GM12878 (cell line): Measurements from ENCODE around the gene MMD2. TPM values are rescaled to one million over a fixed set of nuclear protein-coding genes. Genes with fewer than 3 reads are reported as not detected.

ENCODE experiments used
- ATAC-seq: fragments of 200-7000 bp; cut with Tn5 transposase; 3 replicates; pipeline ENCODE4 v1.9.1; 2020; ENCODE audit warnings: mild to moderate bottlenecking, moderate library complexity
- BruUV-seq: library from RNA; stranded (reverse); fragments of 400-500 nt; replicated peaks from 2 replicates; lab custom pipeline; 2021; lab: Mats Ljungman, UMichigan
- CTCF ChIA-PET: fragments of 300-600 bp; sonication (Branson Sonifier 250); formaldehyde crosslinking; extraction: SDS; loops from one replicate; lab custom pipeline; 2021; ENCODE audit warnings: inconsistent platforms; lab: Yijun Ruan, JAX
- POLR2A ChIA-PET: fragments of 350-600 bp; formaldehyde crosslinking; extraction: SDS; loops from one replicate; lab custom pipeline; 2021; ENCODE audit warnings: inconsistent platforms; lab: Charles Lee
- RAD21 ChIA-PET: fragments of 300-600 bp; sonication (Branson Sonifier 250); formaldehyde crosslinking; loops from one replicate; lab custom pipeline; 2023; ENCODE audit warnings: antibody characterized with exemption; ENCODE audit not compliant: unreplicated experiment; lab: Charles Lee
- SMC1A ChIA-PET: fragments of 300-600 bp; sonication (Branson Sonifier 250); formaldehyde crosslinking; loops from one replicate; lab custom pipeline; 2023; ENCODE audit not compliant: unreplicated experiment, uncharacterized antibody; lab: Charles Lee
- DNase-seq: peaks from one replicate; pipeline ENCODE4 v3.0.0-alpha.2; 2011; ENCODE audit warnings: low read depth, low spot score
- FAIRE-seq: peaks from 3 replicates; lab custom pipeline; 2011; peaks lifted over from hg19 to GRCh38; lab: Jason Lieb, UNC
- H2AFZ ChIP-seq: 2 replicates; pipeline ENCODE4 v1.6.0; 2011; ENCODE audit warnings: low read depth, low read length, control low read depth; ENCODE audit not compliant: control insufficient read depth
- H3K27ac ChIP-seq: 2 replicates; pipeline ENCODE4 v1.5.1; 2011; ENCODE audit warnings: control low read depth; ENCODE audit not compliant: control insufficient read depth, insufficient read depth
- H3K27me3 ChIP-seq, 2 experiments: replicated peaks in 1 of 2; 2 replicates each; pipeline versions ENCODE4 v1.6.0 to v1.6.1; 2011; ENCODE audit warnings: low read length in 1 of 2; ENCODE audit not compliant: control insufficient read depth in 2 of 2, insufficient read depth in 2 of 2
- H3K36me3 ChIP-seq, 2 experiments: 2 replicates each; pipeline ENCODE4 v1.5.1; 2011; ENCODE audit warnings: low read length in 1 of 2; ENCODE audit not compliant: control insufficient read depth in 2 of 2, insufficient read depth in 2 of 2
- H3K4me1 ChIP-seq: 2 replicates; pipeline ENCODE4 v1.6.1; 2011; ENCODE audit warnings: mild to moderate bottlenecking, low read length, moderate library complexity, mixed read lengths; ENCODE audit not compliant: control insufficient read depth, insufficient read depth
- H3K4me2 ChIP-seq: 2 replicates; pipeline ENCODE4 v1.6.0; 2011; ENCODE audit warnings: control low read depth; ENCODE audit not compliant: control insufficient read depth, insufficient read depth
- H3K4me3 ChIP-seq: fragments of 200-600 bp; sonication (generic); 2 replicates; pipeline ENCODE4 v1.5.1; 2016
- H3K79me2 ChIP-seq: 2 replicates; pipeline ENCODE4 v1.6.0; 2011; ENCODE audit warnings: low read length; ENCODE audit not compliant: control insufficient read depth, insufficient read depth
- H3K9ac ChIP-seq: 2 replicates; pipeline ENCODE4 v1.8.0; 2011; ENCODE audit warnings: low read length, control low read depth, mixed read lengths; ENCODE audit not compliant: control insufficient read depth, insufficient read depth
- H3K9me3 ChIP-seq: replicated peaks from 3 replicates; pipeline ENCODE4 v1.5.1; 2011; ENCODE audit warnings: mild to moderate bottlenecking, low read length; ENCODE audit not compliant: control insufficient read depth, insufficient read depth
- H4K20me1 ChIP-seq: 2 replicates; pipeline ENCODE4 v1.6.0; 2011; ENCODE audit not compliant: control insufficient read depth, insufficient read depth
- BRCA1 ChIP-seq: IDR thresholded peaks from 2 replicates; pipeline ENCODE4 v1.6.1; 2011; ENCODE audit warnings: low read depth, low read length, improper control_type of control experiment
- CHD1 ChIP-seq: IDR thresholded peaks from 2 replicates; pipeline ENCODE4 v1.6.1; 2012; ENCODE audit warnings: low read depth, low read length, improper control_type of control experiment
- CREM ChIP-seq: IDR thresholded peaks from 2 replicates; pipeline ENCODE4 v1.6.1; 2014; ENCODE audit warnings: antibody characterized with exemption, low read depth
- EED ChIP-seq: sonication (generic); IDR thresholded peaks from 2 replicates; pipeline ENCODE4 v1.6.1; 2016; ENCODE audit warnings: antibody characterized with exemption, low read depth
- ETV6 ChIP-seq, 2 experiments: fragments of 450-650 bp in 1 of 2; IDR thresholded peaks in 1 of 2; conservative IDR thresholded peaks in 1 of 2; 2 replicates each; pipeline ENCODE4 v1.6.1; 2014; ENCODE audit warnings: antibody characterized with exemption in 1 of 2, borderline replicate concordance in 1 of 2, low read depth in 1 of 2, mild to moderate bottlenecking in 1 of 2, moderate library complexity in 1 of 2
- NFYB ChIP-seq: IDR thresholded peaks from 2 replicates; pipeline ENCODE4 v1.6.1; 2011; ENCODE audit warnings: low read depth, mild to moderate bottlenecking, low read length, improper control_type of control experiment, moderate library complexity; ENCODE audit not compliant: insufficient read depth
- TCF7 ChIP-seq: IDR thresholded peaks from 2 replicates; pipeline ENCODE4 v1.6.1; 2014; ENCODE audit warnings: antibody characterized with exemption, borderline replicate concordance
- ZZZ3 ChIP-seq: IDR thresholded peaks from 2 replicates; pipeline ENCODE4 v1.6.1; 2011; ENCODE audit warnings: low read depth; ENCODE audit not compliant: control insufficient read depth, insufficient read length
- WGBS: methylation state at CpG from one replicate; pipeline ENCODE4 v1.1.6; 2016; ENCODE audit warnings: low lambda C conversion rate; ENCODE audit not compliant: insufficient replicate concordance, insufficient coverage; ENCODE audit errors: missing lambda C conversion rate; 5-methylcytosine and 5-hydroxymethylcytosine counted together
- in situ Hi-C: fragments of 300-500 bp; cut with MboI; formaldehyde crosslinking; loops from 9 replicates; pipeline ENCODE4 v1.14.3; 2018; ENCODE audit warnings: mixed read lengths
- intact Hi-C: fragments of 100-400 bp; cut with micrococcal nuclease; formaldehyde crosslinking; loops from one replicate; pipeline ENCODE4 v1.14.2; 2022; ENCODE audit not compliant: unreplicated experiment
- polyA plus RNA-seq, 11 experiments: library from polyadenylated mRNA; depleted of rRNA in 4 of 11; unstranded in 6 of 11; stranded (reverse) in 5 of 11; fragments of >200 nt; fragmentation: Nextera tagmentation in 4 of 11; fragmentation: Illumina TruSeq in 1 of 11; extraction: Ambion mirVana in 4 of 11; extraction: Trizol in 1 of 11; gene quantifications; 1 replicate in 1 of 11; 2 replicates in 10 of 11; pipeline versions ENCODE4 v1.2.1 to v1.2.3, GENCODE V29; 2011 to 2016; ENCODE audit warnings: inconsistent platforms in 2 of 11, missing spikeins in 2 of 11, low read depth in 1 of 11
- total RNA-seq, 4 experiments: library from RNA; depleted of rRNA in 3 of 4; stranded (reverse); fragments of >200 nt in 3 of 4; fragmentation: Illumina TruSeq in 1 of 4; extraction: Trizol in 1 of 4; gene quantifications; 2 replicates each; pipeline versions ENCODE4 v1.2.1 to v1.2.3, GENCODE V29; 2013 to 2021
- TF ChIP-seq, protein P1 (sequence below): fragments of 450-650 bp; IDR thresholded peaks from 2 replicates; pipeline ENCODE4 v1.6.1; 2018; ENCODE audit warnings: mild to moderate bottlenecking, low read depth, moderate library complexity; ENCODE audit not compliant: partially characterized antibody

The MMD2 gene
- total and polyA plus RNA-seq, 10 of the 15 experiments (the other 5 are each of a cell fraction or from before 2014, with no cell fraction given): not detected

DNA sequence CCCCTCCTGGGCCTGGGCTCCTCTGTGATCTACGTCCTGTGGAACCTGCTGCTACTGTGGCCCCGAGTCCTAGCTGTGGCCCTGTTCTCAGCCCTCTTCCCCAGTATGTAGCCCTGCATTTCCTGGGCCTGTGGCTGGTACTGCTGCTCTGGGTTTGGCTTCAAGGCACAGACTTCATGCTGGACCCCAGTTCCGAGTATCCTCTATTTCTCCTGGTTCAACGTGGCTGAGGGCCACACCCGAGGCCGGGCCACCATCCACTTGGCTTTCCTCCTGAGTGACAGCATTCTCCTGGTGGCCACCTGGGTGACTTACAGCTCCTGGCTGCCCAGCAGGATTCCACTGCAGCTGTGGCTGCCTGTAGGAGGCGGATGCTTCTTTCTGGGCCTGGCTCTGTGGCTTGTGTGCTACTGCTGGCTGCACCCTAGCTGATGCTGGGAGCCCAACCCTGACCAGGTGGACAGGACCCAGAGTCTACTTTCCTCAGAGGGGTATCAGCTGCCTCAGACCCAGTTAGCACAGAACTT, 37.8 kb upstream of the MMD2 start:
- BruUV-seq: no TSS peak
- ATAC-seq: no peak
- peaks cover 7 to 16% of the 10 kb centered on the region in 2 experiments; a peak in 3 of 4 replicates for H3K36me3 ChIP-seq

More for the DNA sequence above, 37.8 kb upstream of the MMD2 start:
- Histone ChIP-seq H3K27me3 (no peaks in the 10 kb centered on the region), H3K4me1 (peaks cover 4% of the 10 kb centered on the region), H2AFZ (no peak overlapping the region), H4K20me1 (no peaks in the 10 kb centered on the region), H3K79me2 (no peaks in the 10 kb centered on the region), H3K27ac (no peak overlapping the region), H3K9me3 (no peaks in the 10 kb centered on the region), H3K4me3 (no peak overlapping the region), H3K9ac (no peak overlapping the region), H3K4me2 (no peak overlapping the region)
- intact Hi-C loops (no loop called here), in situ Hi-C loops (no loop called here)
- POLR2A ChIA-PET: interaction anchor here (0.6 to 0.7 kb wide), 2 partner anchors 17 to 57 kb away, joined by 3 to 4 read pairs; no protein-coding TSS in a partner anchor
- RAD21 ChIA-PET: no interaction called here
- WGBS: 91% methylated on average over 7 of the region's 7 CpGs
- SMC1A ChIA-PET: no interaction called here
- CTCF ChIA-PET: no interaction called here
- TF ChIP-seq EED (no peak), NFYB (no peak), ZZZ3 (no peak), TCF7 (no peak), CREM (no peak), CHD1 (no peak), BRCA1 (no peak), ETV6 (conservative IDR thresholded peaks at IDR 0.05 in 1 of 2, IDR thresholded peaks at IDR 0.05 in 1 of 2; ENCODE audit: borderline replicate concordance in 1 of 2, low read depth in 1 of 2) (no peak)
- TF ChIP-seq, protein P1, sequence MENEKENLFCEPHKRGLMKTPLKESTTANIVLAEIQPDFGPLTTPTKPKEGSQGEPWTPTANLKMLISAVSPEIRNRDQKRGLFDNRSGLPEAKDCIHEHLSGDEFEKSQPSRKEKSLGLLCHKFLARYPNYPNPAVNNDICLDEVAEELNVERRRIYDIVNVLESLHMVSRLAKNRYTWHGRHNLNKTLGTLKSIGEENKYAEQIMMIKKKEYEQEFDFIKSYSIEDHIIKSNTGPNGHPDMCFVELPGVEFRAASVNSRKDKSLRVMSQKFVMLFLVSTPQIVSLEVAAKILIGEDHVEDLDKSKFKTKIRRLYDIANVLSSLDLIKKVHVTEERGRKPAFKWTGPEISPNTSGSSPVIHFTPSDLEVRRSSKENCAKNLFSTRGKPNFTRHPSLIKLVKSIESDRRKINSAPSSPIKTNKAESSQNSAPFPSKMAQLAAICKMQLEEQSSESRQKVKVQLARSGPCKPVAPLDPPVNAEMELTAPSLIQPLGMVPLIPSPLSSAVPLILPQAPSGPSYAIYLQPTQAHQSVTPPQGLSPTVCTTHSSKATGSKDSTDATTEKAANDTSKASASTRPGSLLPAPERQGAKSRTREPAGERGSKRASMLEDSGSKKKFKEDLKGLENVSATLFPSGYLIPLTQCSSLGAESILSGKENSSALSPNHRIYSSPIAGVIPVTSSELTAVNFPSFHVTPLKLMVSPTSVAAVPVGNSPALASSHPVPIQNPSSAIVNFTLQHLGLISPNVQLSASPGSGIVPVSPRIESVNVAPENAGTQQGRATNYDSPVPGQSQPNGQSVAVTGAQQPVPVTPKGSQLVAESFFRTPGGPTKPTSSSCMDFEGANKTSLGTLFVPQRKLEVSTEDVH: no peak
- no peak for FAIRE-seq
- DNase-seq: no peak
